HG03457 (cell line): ENCODE results near the gene ANKMY1.

ENCODE experiments used
- ATAC-seq: cut with Tn5 transposase; IDR thresholded peaks from one replicate; pipeline ENCODE4 v1.9.1; 2021; ENCODE audit warnings: moderate number of reproducible peaks; ENCODE audit not compliant: unreplicated experiment

Gene ANKMY1

GRCh38 chr2:240581811-240582210 is 24.0 kb upstream of the ANKMY1 start:
- ATAC-seq, result no peak

DNA sequence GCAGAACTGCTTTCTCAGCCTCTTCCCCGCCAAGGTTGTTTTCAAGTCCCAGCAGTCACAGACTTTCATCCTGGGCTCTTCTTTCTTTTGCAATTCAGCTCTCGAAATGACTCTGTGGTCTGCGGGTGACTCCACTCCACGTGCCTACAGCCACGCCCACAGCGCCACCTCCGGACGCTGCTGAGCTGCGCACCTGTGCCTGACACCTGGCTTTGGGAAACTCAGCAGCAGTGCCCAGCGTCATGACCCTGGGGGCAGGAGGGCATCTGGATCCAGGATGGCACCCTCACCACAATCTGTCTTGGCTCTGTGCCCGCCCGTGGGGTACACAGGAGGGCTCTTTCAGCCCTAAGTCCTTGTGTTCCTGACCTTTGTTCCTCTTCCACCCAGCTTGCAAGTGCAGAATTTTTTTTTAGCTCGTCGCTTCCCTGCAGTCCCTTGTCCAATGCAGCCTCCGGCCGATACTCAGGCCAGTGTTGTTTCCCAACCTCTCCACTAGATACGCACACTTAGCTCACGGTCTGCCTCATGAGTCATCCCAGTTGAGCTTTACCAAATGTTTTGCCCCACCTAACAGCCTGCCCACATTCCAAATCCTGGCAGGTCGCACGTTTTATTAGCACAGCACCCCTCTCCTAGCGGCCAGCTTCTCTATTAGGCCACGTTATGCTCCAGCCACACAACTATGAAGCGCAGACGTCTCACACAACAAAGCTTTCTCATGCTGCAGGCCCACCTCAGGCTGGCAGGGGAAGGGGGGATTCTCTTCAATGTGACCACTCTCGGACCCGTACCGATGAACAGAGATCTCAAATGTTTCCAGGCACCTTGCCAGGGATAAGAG is 22.2 kb upstream of the ANKMY1 start:
- no peak for ATAC-seq

- no peak for ATAC-seq
Observed at GRCh38 chr2:240579071-240579762, 21.4 kb upstream of the ANKMY1 start.

GRCh38 chr2:240578488-240578887 is 20.7 kb upstream of the ANKMY1 start:
- no peak for ATAC-seq

- no peak for ATAC-seq
Observed at GRCh38 chr2:240578110-240578450, 20.3 kb upstream of the ANKMY1 start.

GRCh38 chr2:240577281-240578109 is 19.7 kb upstream of the ANKMY1 start:
- ATAC-seq, result no peak

DNA sequence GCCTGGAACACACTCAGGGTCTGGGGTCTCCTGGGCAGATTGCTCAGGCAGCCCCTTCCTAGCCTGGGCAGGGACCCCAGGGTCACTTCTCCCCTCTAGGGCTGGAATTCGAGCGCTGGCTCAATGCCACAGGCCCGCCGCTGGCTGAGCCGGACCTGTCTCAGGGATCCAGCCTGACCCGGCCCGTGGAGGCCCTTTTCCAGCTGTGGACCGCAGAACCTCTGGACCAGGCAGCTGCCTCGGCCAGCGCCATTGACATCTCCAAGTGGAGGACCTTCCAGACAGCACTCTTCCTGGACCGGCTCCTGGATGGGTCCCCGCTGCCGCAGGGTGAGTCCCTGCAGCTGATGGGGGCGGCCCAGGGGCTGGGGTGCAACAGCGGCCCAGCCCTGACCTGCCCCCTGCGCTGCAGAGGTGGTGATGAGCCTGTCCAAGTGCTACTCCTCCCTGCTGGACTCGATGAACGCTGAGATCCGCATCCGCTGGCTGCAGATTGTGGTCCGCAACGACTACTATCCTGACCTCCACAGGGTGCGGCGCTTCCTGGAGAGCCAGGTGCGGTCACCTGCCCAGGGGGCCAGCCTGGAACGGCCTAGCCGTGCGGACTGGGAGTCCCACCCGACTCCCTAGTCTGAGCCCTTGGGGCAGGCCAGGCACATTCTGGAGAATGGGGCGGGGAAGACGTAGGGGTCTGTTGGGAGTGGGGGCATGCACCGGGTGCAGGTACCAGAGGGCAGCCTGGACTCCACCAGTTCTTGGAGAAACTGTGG is 18.8 kb upstream of the ANKMY1 start:
- ATAC-seq, result no peak

- ATAC-seq, result no peak
Observed at GRCh38 chr2:240576036-240576435, 18.2 kb upstream of the ANKMY1 start.

DNA sequence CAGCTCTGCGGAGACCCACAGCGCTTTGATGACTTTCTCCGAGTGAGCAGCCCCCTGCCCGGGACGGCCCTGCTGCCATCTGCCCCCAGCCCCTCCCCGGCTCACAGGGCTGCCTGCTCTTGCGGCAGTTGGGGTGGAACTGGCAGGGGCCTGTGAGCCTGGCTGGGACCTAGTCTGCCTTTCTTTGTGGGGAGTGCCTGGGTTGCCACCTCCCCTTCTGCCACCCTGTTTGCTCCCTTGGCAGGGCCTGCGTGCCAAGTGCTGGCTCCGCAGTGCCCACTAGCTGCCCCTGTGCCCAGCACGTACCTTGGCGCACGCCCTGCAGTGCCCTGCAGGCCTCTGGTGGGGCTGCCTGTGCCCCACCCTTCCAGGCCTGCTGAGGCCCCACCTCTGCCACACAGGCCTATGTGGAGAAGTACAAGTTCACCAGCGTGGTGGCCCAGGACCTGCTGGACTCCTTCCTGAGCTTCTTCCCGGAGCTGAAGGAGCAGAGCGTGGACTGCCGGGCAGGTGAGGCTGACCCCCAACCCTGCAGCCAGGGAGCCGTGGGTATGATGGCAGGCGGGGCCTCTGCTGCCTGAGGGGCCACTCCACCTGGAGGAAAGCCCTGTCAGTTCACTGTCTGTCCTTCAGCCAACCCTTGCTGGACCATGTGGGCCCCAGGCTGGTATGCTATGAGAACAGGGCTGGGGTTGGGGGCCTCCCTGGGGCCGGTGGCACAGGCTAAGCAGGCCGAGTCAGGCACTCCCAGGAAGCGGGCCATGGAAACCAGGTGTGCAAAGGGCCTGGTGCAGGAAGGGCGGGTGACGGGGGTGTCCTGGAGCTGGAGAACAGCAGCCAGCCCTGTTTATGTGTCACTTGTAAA is 17.5 kb upstream of the ANKMY1 start:
- no peak for ATAC-seq

DNA sequence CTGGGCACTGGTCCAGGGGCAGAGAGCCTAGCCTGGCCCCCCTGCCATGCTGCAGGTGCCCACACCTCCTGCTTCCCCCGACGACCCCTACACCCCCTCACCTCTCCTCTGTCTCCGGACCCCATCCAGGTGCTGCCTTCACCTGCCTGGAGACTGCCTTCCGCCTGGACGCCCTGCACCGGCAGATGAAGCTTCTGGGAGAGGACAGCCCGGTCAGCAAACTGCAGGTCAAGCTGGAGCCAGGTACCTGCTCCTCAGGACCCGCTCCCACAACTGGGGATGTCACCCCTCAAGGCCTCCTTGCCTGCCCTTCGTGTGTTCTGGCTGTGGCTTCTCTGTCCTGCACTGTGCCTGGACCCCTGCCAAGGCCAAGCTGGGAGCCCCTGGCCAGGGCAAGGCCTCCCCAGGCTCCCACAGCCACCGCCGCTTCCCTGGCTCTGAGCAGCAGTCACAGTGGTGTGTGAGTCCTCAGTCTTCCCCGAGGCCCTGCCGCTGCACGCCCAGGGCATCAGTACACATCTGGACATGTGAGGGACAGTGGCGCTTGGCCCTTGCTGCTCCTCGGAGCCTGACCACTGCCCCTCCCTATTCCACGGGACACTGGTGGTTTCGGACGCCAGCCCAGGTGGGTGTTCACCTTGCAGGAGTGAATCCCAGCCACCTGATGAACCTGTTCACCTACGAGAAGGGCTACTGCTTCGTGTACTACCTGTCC is 16.8 kb upstream of the ANKMY1 start:
- ATAC-seq, result no peak

DNA sequence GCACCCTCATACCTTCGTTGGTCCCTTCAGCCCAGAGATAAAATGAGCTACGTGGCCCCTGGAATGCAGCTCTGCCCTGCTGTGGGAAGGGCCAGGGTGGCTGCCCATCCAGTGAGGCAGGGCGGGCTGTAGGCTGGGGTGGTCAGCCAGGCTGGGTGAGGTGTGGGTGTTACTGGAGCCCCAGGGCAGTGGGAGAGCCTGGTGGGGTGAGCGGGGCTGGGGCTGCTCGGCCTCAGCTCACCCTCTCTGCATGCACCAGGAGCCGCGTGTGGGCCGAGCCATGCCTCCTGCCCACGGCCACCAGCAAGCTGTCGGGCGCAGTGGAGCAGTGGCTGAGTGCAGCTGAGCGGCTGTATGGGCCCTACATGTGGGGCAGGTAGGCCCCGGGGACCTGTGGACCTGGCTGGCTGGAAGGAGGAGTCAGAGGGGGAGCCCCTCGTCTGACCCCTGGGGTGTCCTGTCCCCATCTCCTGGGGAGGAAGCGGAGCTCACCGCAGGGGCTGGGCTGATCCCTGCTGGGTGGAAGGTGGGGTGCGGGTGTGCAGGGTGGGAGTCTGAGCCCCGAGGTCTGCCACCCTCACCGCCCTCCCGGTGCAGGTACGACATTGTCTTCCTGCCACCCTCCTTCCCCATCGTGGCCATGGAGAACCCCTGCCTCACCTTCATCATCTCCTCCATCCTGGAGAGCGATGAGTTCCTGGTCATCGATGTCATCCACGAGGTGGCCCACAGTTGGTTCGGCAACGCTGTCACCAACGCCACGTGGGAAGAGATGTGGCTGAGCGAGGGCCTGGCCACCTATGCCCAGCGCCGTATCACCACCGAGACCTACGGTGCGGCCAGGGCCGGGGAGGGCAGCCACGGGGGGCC is 16.0 kb upstream of the ANKMY1 start:
- no peak for ATAC-seq

GRCh38 chr2:240573071-240573515 is 15.3 kb upstream of the ANKMY1 start:
- ATAC-seq, result no peak

GRCh38 chr2:240572141-240573031 is 14.6 kb upstream of the ANKMY1 start:
- no peak for ATAC-seq

DNA sequence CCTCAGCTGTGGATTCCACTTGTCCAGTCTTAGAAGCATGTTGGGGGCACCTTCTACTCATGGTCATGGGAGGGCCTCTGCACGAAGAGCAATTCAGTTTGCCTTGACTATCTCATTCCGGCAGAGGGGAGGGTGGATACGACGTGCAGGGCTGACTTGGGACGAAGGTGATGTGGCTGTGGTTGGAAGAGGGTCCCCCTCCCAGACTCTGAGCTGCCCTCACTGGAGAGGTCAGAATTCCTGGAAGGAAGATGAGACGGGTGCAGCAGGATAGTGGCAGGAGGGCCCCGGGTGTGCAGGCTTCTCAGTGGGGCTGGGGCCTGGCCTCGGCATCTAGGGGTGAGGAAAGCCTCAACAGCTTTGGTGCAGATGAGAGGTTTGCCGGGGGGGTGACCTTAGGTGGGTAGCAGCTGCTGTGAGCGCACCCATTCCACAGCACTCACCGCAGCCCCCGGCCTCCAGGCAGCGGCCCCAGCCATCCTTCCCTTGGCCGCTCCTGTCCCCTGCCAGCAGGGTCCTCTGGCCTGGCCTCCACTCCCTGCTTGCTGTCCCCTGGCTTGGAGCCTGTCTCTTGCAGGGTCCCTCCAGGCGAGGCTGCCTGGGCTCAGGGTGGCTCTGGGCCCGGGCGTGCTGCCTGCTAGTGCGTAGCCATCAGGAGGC is 13.7 kb upstream of the ANKMY1 start:
- ATAC-seq, result no peak

GRCh38 chr2:240570531-240571313 is 12.9 kb upstream of the ANKMY1 start:
- no peak for ATAC-seq

GRCh38 chr2:240569998-240570530 is 12.3 kb upstream of the ANKMY1 start:
- no peak for ATAC-seq
